Common myeloid progenitor, CD34-positive (primary cell): ENCODE measurements around the gene FEM1C.
"Not testable (repeated sequence)": the region's sequence is repeated elsewhere in the genome, so short reads cannot be mapped to it uniquely, and the experiment has no call there.

Experiments
- CTCF ChIA-PET: fragments of 350-600 bp; sonication (Branson Sonifier 250); formaldehyde crosslinking; loops from one replicate; lab custom pipeline; 2021; ENCODE audit warnings: antibody characterized with exemption; lab: Charles Lee
- POLR2A ChIA-PET: fragments of 350-600 bp; sonication (Branson Sonifier 250); formaldehyde crosslinking; loops from one replicate; lab custom pipeline; 2021; ENCODE audit warnings: antibody characterized with exemption; lab: Charles Lee
- DNase-seq, 3 donors: peaks; one replicate each; pipeline versions ENCODE4 v3.0.0 to v3.0.0-alpha.2; 2013
- H3K27ac ChIP-seq, 2 experiments: 1 replicate in 1 of 2; 2 replicates in 1 of 2; pipeline ENCODE4 v1.7.0; 2013; ENCODE audit warnings: inconsistent platforms in 2 of 2, low read length in 2 of 2, mild to moderate bottlenecking in 2 of 2, low read depth in 1 of 2, moderate library complexity in 1 of 2; ENCODE audit not compliant: severe bottlenecking in 2 of 2, insufficient read depth in 1 of 2, poor library complexity in 1 of 2
- H3K27me3 ChIP-seq, 5 experiments: replicated peaks in 2 of 5; 1 replicate in 3 of 5; 2 replicates in 2 of 5; pipeline versions ENCODE4 v1.6.1 to v1.7.0; 2013; ENCODE audit warnings: low read length in 4 of 5, mild to moderate bottlenecking in 2 of 5, moderate library complexity in 2 of 5, inconsistent platforms in 1 of 5; ENCODE audit not compliant: insufficient read depth in 5 of 5, control insufficient read depth in 4 of 5
- H3K36me3 ChIP-seq, 4 experiments: 1 replicate in 2 of 4; 2 replicates in 2 of 4; pipeline versions ENCODE4 v1.6.1 to v1.7.0; 2013; ENCODE audit warnings: low read length in 3 of 4, control low read depth in 1 of 4, mild to moderate bottlenecking in 1 of 4; ENCODE audit not compliant: control insufficient read depth in 4 of 4, insufficient read depth in 4 of 4
- H3K4me1 ChIP-seq, 4 experiments: 1 replicate in 3 of 4; 2 replicates in 1 of 4; pipeline versions ENCODE4 v1.6.1 to v1.7.1; 2013; ENCODE audit warnings: low read length in 3 of 4, mild to moderate bottlenecking in 3 of 4, control low read depth in 1 of 4, inconsistent platforms in 1 of 4, moderate library complexity in 1 of 4; ENCODE audit not compliant: control insufficient read depth in 4 of 4, insufficient read depth in 4 of 4; ENCODE audit errors: control extremely low read depth in 1 of 4
- H3K4me3 ChIP-seq, 7 experiments: 1 replicate in 4 of 7; 2 replicates in 3 of 7; pipeline versions ENCODE4 v1.5.1 to v1.7.0; 2013; ENCODE audit warnings: mild to moderate bottlenecking in 7 of 7, low read length in 6 of 7, moderate library complexity in 6 of 7, inconsistent platforms in 2 of 7, low read depth in 2 of 7, control low read depth in 1 of 7; ENCODE audit not compliant: insufficient read depth in 4 of 7, control insufficient read depth in 1 of 7; ENCODE audit errors: extremely low read depth in 1 of 7
- H3K9me3 ChIP-seq, 5 experiments: 1 replicate in 4 of 5; 2 replicates in 1 of 5; pipeline versions ENCODE4 v1.6.1 to v1.7.1; 2013; ENCODE audit warnings: low read length in 4 of 5, mild to moderate bottlenecking in 2 of 5, inconsistent platforms in 1 of 5, low read depth in 1 of 5, moderate library complexity in 1 of 5; ENCODE audit not compliant: control insufficient read depth in 4 of 5, insufficient read depth in 2 of 5; ENCODE audit errors: control extremely low read depth in 1 of 5
- WGBS: methylation state at CpG from one replicate; pipeline ENCODE4 v1.1.5; 2013; ENCODE audit not compliant: insufficient coverage; 5-methylcytosine and 5-hydroxymethylcytosine counted together

FEM1C gene

DNA sequence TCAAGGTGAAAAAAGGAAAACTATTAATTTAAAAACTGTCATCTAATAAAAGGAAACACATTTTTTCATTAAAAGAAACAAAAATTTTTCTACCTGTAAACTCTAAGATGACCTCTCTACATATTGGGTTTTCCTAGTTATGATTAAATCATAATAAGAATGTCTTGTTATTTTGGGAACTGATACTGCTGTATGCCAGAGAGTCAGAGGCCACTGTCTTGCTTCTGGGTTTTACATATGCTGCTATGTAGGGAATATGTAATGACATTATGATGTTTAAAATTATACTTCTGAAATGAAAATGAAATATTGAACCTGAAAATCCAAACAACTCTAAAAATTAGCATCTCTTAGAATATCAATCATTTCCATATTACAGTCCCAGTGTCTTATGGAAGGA, 63.7 kb downstream of the FEM1C start:
- POLR2A ChIA-PET, result no interaction called here
- DNase-seq, result no peak
- CTCF ChIA-PET, result no interaction called here

DNA sequence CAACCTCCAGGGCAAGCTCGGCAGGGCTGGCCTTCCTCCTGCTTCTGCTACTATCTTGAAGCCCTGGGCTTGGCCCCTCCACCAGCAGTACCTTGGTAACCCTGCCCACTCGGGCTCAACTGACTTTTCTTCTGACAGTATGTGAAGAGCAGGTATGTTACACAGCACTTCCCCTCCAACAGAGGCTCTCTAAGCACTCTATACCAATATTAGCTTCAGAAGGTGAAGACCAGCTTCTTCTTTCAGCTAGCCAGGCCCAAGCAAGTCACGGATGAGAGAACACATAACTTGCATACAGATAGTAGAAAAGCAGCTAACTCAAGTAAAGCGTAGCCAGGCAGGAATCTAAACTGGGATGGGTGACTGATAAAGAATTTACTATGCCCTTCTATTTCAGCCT, 64.3 kb downstream of the FEM1C start:
- Histone ChIP-seq H3K27ac (no peak overlapping the region), H3K4me3 (no peak overlapping the region), H3K27me3 (peaks cover 0 to 4% (median 0%) of the 10 kb centered on the region in 5 experiments), H3K4me1 (no peaks in the 10 kb centered on the region), H3K9me3 (peaks cover 0 to 1% (median 0%) of the 10 kb centered on the region in 5 experiments), H3K36me3 (no peaks in the 10 kb centered on the region)
- no peak for DNase-seq
- ChIA-PET CTCF (no interaction called here), POLR2A (no interaction called here)
- WGBS, result 90% methylated on average over 3 of the region's 4 CpGs

More for the DNA sequence above, 63.7 kb downstream of the FEM1C start:
- H3K9me3 ChIP-seq, result peaks cover 0 to 1% (median 0%) of the 10 kb centered on the region in 5 experiments
- H3K36me3 ChIP-seq, result no peaks in the 10 kb centered on the region
- H3K27me3 ChIP-seq, result peaks cover 0 to 4% (median 0%) of the 10 kb centered on the region in 5 experiments
- H3K4me1 ChIP-seq, result no peaks in the 10 kb centered on the region
- no peak overlapping the region for H3K4me3 ChIP-seq
- no peak overlapping the region for H3K27ac ChIP-seq

DNA sequence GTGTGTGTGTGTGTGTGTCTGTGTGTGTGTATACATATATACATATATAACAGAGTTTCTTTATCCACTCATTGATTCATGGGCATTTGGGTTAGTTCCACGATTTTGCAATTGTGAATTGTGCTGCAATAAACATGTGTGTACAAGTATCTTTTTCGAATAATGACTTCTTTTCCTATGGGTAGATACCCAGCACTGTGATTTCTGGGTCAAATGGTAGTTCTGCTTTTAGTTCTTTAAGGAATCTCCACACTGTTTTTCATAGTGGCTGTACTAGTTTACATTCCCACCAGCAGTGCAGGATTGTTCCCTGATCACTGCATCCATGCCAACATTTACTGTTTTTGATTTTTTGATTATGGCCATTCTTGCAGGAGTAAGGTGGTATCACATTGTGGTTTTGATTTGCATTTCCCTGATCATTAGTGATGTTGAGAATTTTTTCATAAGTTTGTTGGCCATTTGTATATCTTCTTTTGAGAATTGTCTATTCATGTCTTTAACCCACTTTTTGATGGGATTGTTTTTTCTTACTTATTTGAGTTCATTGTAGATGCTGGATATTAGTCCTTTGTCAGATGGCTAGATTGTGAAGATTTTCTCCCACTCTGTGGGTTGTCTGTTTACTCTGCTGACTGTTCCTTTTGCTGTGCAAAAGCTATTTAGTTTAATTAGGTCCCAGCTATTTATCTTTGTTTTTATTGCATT, 65.3 kb downstream of the FEM1C start:
- 100% methylated on average over 1 of the region's 2 CpGs for WGBS

DNA sequence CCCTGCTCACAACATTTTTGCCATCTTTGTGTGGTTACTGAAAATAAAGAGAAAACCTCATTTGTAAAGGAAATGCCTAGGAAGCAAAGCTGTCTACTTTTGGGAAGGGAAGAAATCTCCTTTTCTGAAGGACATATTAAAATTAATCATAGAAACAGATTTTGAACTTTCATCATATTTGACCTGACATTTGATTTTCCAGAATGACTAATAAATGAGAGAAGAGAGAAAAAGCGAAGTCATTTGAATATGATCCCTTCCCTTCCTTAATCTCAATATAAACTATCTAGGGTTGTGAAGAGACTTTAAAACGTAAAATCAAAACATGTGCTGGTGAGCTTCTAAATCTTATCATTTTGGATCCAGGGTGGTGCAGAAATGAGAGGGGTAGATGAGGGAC, 66.3 kb downstream of the FEM1C start:
- Histone ChIP-seq H3K9me3 (peaks cover 0 to 1% (median 0%) of the 10 kb centered on the region in 5 experiments), H3K4me3 (no peak overlapping the region), H3K27me3 (peaks cover 0 to 3% (median 0%) of the 10 kb centered on the region in 5 experiments), H3K27ac (no peak overlapping the region), H3K4me1 (no peaks in the 10 kb centered on the region), H3K36me3 (no peaks in the 10 kb centered on the region)
- POLR2A ChIA-PET, result no interaction called here
- no CpG with 5 or more reads among the region's 2 CpGs for WGBS
- CTCF ChIA-PET, result no interaction called here
- no peak for DNase-seq

More for the DNA sequence above, 65.3 kb downstream of the FEM1C start:
- CTCF ChIA-PET, POLR2A ChIA-PET, H3K9me3 ChIP-seq, H3K27ac ChIP-seq, H3K36me3 ChIP-seq, H3K4me1 ChIP-seq, DNase-seq, H3K4me3 ChIP-seq, H3K27me3 ChIP-seq: not testable (repeated sequence)

DNA sequence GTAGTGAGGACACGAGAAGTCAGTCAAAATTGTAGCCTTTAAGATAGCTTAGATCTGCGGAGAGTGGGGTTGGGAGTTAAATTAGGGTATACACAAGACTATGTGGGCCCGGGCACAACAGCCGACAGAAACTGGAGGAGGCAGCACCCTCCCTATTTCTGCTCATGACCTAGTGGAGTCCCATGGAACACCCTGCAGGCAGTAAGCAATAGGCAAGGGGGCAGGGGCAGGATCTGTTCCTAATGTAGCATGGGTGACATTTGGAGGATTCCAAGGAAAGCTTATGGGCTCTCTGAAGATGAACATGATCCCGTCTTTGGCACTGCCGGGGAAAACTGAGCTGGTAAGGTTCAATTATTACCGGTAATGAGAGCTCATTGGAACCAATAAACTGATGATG, 67.0 kb downstream of the FEM1C start:
- POLR2A ChIA-PET, result interaction anchor here (0.6 kb wide), 1 partner anchor 442 kb away, joined by 3 read pairs; no protein-coding TSS in a partner anchor
- CTCF ChIA-PET, result no interaction called here
- no peak overlapping the region for H3K4me3 ChIP-seq
- WGBS, result 100% methylated on average over 2 of the region's 7 CpGs
- no peak for DNase-seq
- peaks cover 0 to 3% (median 0%) of the 10 kb centered on the region in 5 experiments for H3K27me3 ChIP-seq
- no peaks in the 10 kb centered on the region for H3K36me3 ChIP-seq
- H3K27ac ChIP-seq, result no peak overlapping the region
- H3K4me1 ChIP-seq, result no peaks in the 10 kb centered on the region
- peaks cover 0 to 1% (median 0%) of the 10 kb centered on the region in 5 experiments for H3K9me3 ChIP-seq

DNA sequence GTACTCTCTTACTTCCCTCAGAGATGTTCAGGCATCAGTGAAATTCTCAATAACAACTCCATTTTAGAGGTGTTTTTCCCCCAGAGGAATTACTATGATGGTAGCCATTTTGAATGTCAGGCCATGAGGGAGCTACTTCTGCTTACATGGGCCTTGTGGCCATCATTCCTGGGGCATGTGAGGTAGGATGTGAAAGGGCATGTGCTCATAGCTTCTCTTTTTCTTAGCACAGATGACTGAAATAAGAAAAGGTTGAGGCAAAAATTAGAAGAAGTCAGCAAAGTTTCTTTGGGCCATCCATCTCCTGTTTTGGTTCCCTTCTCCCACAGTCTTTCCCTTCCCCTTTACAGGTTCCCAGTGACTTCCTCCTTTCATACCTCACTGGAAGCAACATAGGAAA, 68.8 kb downstream of the FEM1C start:
- Histone ChIP-seq H3K36me3 (no peaks in the 10 kb centered on the region), H3K4me1 (no peaks in the 10 kb centered on the region), H3K9me3 (no peaks in the 10 kb centered on the region), H3K27me3 (peaks cover 0 to 3% (median 0%) of the 10 kb centered on the region in 5 experiments), H3K4me3 (no peak overlapping the region), H3K27ac (no peak overlapping the region)
- no peak for DNase-seq
- CTCF ChIA-PET, result no interaction called here
- POLR2A ChIA-PET, result no interaction called here

DNA sequence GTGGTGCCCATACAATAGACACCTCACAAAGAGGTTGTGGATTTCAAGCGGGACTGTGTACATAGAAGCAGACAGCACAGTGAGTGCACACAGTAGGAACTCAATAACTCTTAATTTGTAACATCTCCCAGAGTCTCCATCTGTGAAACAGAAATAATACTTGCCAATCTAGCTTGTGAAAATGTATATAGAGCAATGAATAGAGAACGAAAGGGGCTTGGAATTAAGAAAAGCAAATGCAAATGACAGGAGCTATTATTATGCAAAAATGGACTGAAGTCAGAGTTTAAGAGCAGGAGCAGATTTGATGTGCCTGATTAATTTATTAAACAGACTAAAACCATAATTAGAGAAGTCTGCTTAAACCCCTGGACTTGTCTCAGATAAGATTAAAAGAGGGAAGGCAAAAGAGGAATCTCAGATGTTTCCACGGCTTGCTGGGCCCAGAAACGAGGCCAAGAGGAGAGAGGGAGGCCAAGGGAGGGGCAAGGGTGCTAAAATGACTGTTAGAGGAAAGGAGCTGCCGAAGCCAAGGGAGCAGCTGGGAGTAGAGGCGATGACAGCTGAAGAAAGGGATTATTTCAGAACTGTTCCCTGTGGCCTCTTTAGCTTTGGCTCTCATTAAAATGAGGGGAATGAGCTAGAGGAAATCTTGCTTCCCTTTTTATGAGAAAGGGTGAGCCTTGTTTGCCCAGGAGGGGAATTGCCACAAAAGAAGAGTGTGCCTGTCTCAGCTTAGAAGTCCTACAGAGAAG, 72.1 kb downstream of the FEM1C start:
- Histone ChIP-seq H3K4me3 (no peak overlapping the region), H3K27ac (no peak overlapping the region), H3K4me1 (no peaks in the 10 kb centered on the region), H3K27me3 (peaks cover 0 to 4% (median 0%) of the 10 kb centered on the region in 5 experiments), H3K36me3 (no peaks in the 10 kb centered on the region), H3K9me3 (no peaks in the 10 kb centered on the region)
- WGBS, result 58% methylated on average over 5 of the region's 6 CpGs
- ChIA-PET CTCF (no interaction called here), POLR2A (no interaction called here)
- DNase-seq, result no peak
